Breast epithelium (tissue), 4 donors: Measurements from ENCODE around the gene ACSF2. TPM values are rescaled to one million over a fixed set of nuclear protein-coding genes. Genes with fewer than 3 reads are reported as not detected.

Experiments
- DNase-seq, 2 donors: peaks; one replicate each; pipeline ENCODE4 v3.0.0-alpha.2; 2019; ENCODE audit warnings: low spot score in 2 of 2
- H3K27ac ChIP-seq, 2 donors: fragments of 200-600 bp; sonication (generic) in 1 of 2; one replicate each; pipeline ENCODE4 v1.5.1; 2016 to 2019; ENCODE audit warnings: mild to moderate bottlenecking in 1 of 2
- H3K27me3 ChIP-seq, 2 donors: fragments of 200-600 bp; sonication (generic) in 1 of 2; one replicate each; pipeline versions ENCODE4 v1.5.1 to v1.6.0; 2017 to 2019; ENCODE audit warnings: control low read depth in 1 of 2, mild to moderate bottlenecking in 1 of 2
- H3K36me3 ChIP-seq: fragments of 200-600 bp; one replicate; pipeline ENCODE4 v1.5.1; 2019
- H3K4me1 ChIP-seq, 2 donors: fragments of 200-600 bp; sonication (generic); one replicate each; pipeline ENCODE4 v1.5.1; 2016 to 2019; ENCODE audit warnings: control low read depth in 1 of 2
- H3K4me3 ChIP-seq, 3 donors: fragments of 200-600 bp; sonication (generic); 1 replicate in 2 of 3; 2 replicates in 1 of 3; pipeline ENCODE4 v1.5.1; 2016 to 2019; ENCODE audit warnings: mild to moderate bottlenecking in 3 of 3, moderate library complexity in 2 of 3
- H3K9me3 ChIP-seq, 2 donors: fragments of 200-600 bp; sonication (generic) in 1 of 2; one replicate each; pipeline ENCODE4 v1.5.1; 2016 to 2019; ENCODE audit warnings: control low read depth in 1 of 2
- CTCF ChIP-seq, 3 donors: fragments of 450-650 bp; IDR thresholded peaks; one replicate each; pipeline ENCODE4 v1.5.1; 2016 to 2017; ENCODE audit warnings: antibody characterized with exemption in 3 of 3, mild to moderate bottlenecking in 3 of 3, moderate library complexity in 3 of 3
- POLR2A ChIP-seq: fragments of 450-650 bp; IDR thresholded peaks from one replicate; pipeline ENCODE4 v1.6.1; 2016; ENCODE audit warnings: antibody characterized with exemption, mild to moderate bottlenecking, moderate library complexity
- POLR2AphosphoS5 ChIP-seq, 3 donors: sonication (generic); formaldehyde crosslinking; IDR thresholded peaks; one replicate each; pipeline ENCODE4 v1.6.1; 2017; ENCODE audit warnings: antibody characterized with exemption in 3 of 3
- intact Hi-C: fragments of 100-400 bp; cut with DNase I; formaldehyde crosslinking; loops from one replicate; pipeline ENCODE4 v1.15.1; 2023; ENCODE audit warnings: low total_unique reads
- total RNA-seq, 3 donors: library from RNA; depleted of rRNA; stranded (reverse); fragments of >200 nt; gene quantifications; one replicate each; pipeline ENCODE4 v1.1.0, GENCODE V29; 2016

Gene ACSF2
- total RNA-seq, 3 donors from 2014 or later = 19.4 to 95.4 (median 86.3) TPM

GRCh38 chr17:50466371-50467113 is 40.5 kb downstream of the ACSF2 start:
- peak overlapping the region in 1 of 2 donors; percentile 72 for H3K27ac ChIP-seq
- no peak for TF ChIP-seq CTCF (IDR thresholded peaks at IDR 0.05)
- TF ChIP-seq POLR2A = no peak
- TF ChIP-seq POLR2AphosphoS5 (IDR thresholded peaks at IDR 0.05) = no peak
- no peaks in the 10 kb centered on the region for H3K9me3 ChIP-seq
- H3K36me3 ChIP-seq = peaks cover 4% of the 10 kb centered on the region
- H3K4me1 ChIP-seq = peaks cover 6% of the 10 kb centered on the region in 2 donors
- H3K27me3 ChIP-seq = no peaks in the 10 kb centered on the region
- intact Hi-C loops = no loop called here
- peak overlapping the region in 1 of 3 donors; percentile 11 for H3K4me3 ChIP-seq
- DNase-seq = peak in 1 of 2 donors; percentile 49

- intact Hi-C loops = no loop called here
- Histone ChIP-seq H3K4me3 (peak overlapping the region in 2 of 3 donors; percentile 53 to 65), H3K36me3 (peaks cover 4% of the 10 kb centered on the region), H3K27ac (peak overlapping the region in 1 of 2 donors; percentile 72), H3K27me3 (no peaks in the 10 kb centered on the region), H3K4me1 (peaks cover 6% of the 10 kb centered on the region in 2 donors), H3K9me3 (no peaks in the 10 kb centered on the region)
- no peak for DNase-seq
- TF ChIP-seq POLR2A = no peak
- TF ChIP-seq CTCF (IDR thresholded peaks at IDR 0.05) = no peak
- no peak for TF ChIP-seq POLR2AphosphoS5 (IDR thresholded peaks at IDR 0.05)
Measured at GRCh38 chr17:50467114-50467854, 41.3 kb downstream of the ACSF2 start.

GRCh38 chr17:50467855-50468303 is 41.9 kb downstream of the ACSF2 start:
- Histone ChIP-seq H3K9me3 (no peaks in the 10 kb centered on the region), H3K4me1 (peaks cover 6% of the 10 kb centered on the region in 2 donors), H3K27ac (peak overlapping the region in 1 of 2 donors; percentile 72), H3K4me3 (peak overlapping the region in 2 of 3 donors; percentile 53 to 65), H3K27me3 (no peaks in the 10 kb centered on the region), H3K36me3 (peaks cover 3% of the 10 kb centered on the region)
- TF ChIP-seq POLR2AphosphoS5 (IDR thresholded peaks at IDR 0.05) = no peak
- TF ChIP-seq POLR2A = no peak
- no peak for TF ChIP-seq CTCF (IDR thresholded peaks at IDR 0.05)
- DNase-seq = no peak
- intact Hi-C loops = no loop called here

- DNase-seq = peak in 1 of 2 donors; percentile 65
- TF ChIP-seq CTCF (IDR thresholded peaks at IDR 0.05) (no peak), POLR2AphosphoS5 (IDR thresholded peaks at IDR 0.05) (peak in 1 of 3 donors; percentile 10), POLR2A (no peak)
- intact Hi-C loops = no loop called here
- no peaks in the 10 kb centered on the region for H3K27me3 ChIP-seq
- peak within 1 kb of the TSS; percentile 27 to 65 (median 53) for H3K4me3 ChIP-seq
- H3K4me1 ChIP-seq = peaks cover 6% of the 10 kb centered on the region in 2 donors
- peak within 1 kb of the TSS; percentile 68 to 72 for H3K27ac ChIP-seq
- no peaks in the 10 kb centered on the region for H3K36me3 ChIP-seq
- no peaks in the 10 kb centered on the region for H3K9me3 ChIP-seq
Measured at GRCh38 chr17:50468304-50469207, 42.5 kb downstream of the ACSF2 start, which contains the start of gene CHAD. CHAD (minus strand) TSS chr17:50468880; CDS start chr17:50468813, 67 bp downstream.
